ENCODE data around the gene CNBP.

The CNBP gene

GRCh38 chr3:129182390-129183185, 1.1 kb downstream of the CNBP start:
- no peaks in the 10 kb centered on the region for H3F3A ChIP-seq (ENCODE audit: low read depth)
- peaks cover 74% of the 10 kb centered on the region for H3K79me2 ChIP-seq (ENCODE audit: insufficient read depth, low read length)
- peaks cover 4% of the 10 kb centered on the region for H3K27me3 ChIP-seq (ENCODE audit: insufficient read depth, low read length, poor library complexity, severe bottlenecking)
- H3K4me1 ChIP-seq (ENCODE audit: insufficient read depth, low read length, poor library complexity, severe bottlenecking) = peaks cover 38% of the 10 kb centered on the region
- H3K4me3 ChIP-seq (ENCODE audit: low read length, poor library complexity, severe bottlenecking) = peak overlapping the region; percentile 98
- no peak overlapping the region for H2AFZ ChIP-seq (ENCODE audit: low read length)
- peak overlapping the region; percentile 98 for H3K9ac ChIP-seq (ENCODE audit: low read depth, low read length, poor library complexity, severe bottlenecking)
- peaks cover 57% of the 10 kb centered on the region for H4K20me1 ChIP-seq (ENCODE audit: insufficient read depth, low read length, poor library complexity, severe bottlenecking)
- H3K9me2 ChIP-seq (replicated peaks; ENCODE audit: low read depth, low read length) = no peaks in the 10 kb centered on the region
- TF ChIP-seq EZH2phosphoT487 (IDR thresholded peaks at IDR 0.05; ENCODE audit: borderline replicate concordance) = no peak
- no peak for TF ChIP-seq CTCF (conservative IDR thresholded peaks at IDR 0.05; ENCODE audit: low read length)
- peak overlapping the region; percentile 94 for H3K4me2 ChIP-seq (ENCODE audit: low read depth, low read length, poor library complexity, severe bottlenecking)
- H3K9me3 ChIP-seq (ENCODE audit: insufficient read depth, low read depth, low read length) = no peaks in the 10 kb centered on the region
- H3K36me3 ChIP-seq (ENCODE audit: insufficient read depth, low read length) = peaks cover 14% of the 10 kb centered on the region; the same call in 1 of the 2 replicates

GRCh38 chr3:129181819-129182218, 1.9 kb downstream of the CNBP start:
- H3K9me3 ChIP-seq (ENCODE audit: insufficient read depth, low read depth, low read length) = no peaks in the 10 kb centered on the region
- H3K79me2 ChIP-seq (ENCODE audit: insufficient read depth, low read length) = peaks cover 81% of the 10 kb centered on the region
- peaks cover 20% of the 10 kb centered on the region; the same call in 1 of the 2 replicates for H3K36me3 ChIP-seq (ENCODE audit: insufficient read depth, low read length)
- peaks cover 46% of the 10 kb centered on the region for H3K4me1 ChIP-seq (ENCODE audit: insufficient read depth, low read length, poor library complexity, severe bottlenecking)
- peaks cover 4% of the 10 kb centered on the region for H3K27me3 ChIP-seq (ENCODE audit: insufficient read depth, low read length, poor library complexity, severe bottlenecking)
- H4K20me1 ChIP-seq (ENCODE audit: insufficient read depth, low read length, poor library complexity, severe bottlenecking) = peaks cover 64% of the 10 kb centered on the region
- H3K4me2 ChIP-seq (ENCODE audit: low read depth, low read length, poor library complexity, severe bottlenecking) = peak overlapping the region; percentile 94
- H3F3A ChIP-seq (ENCODE audit: low read depth) = no peaks in the 10 kb centered on the region
- peak overlapping the region; percentile 98 for H3K9ac ChIP-seq (ENCODE audit: low read depth, low read length, poor library complexity, severe bottlenecking)
- no peak overlapping the region for H2AFZ ChIP-seq (ENCODE audit: low read length)
- H3K4me3 ChIP-seq (ENCODE audit: low read length, poor library complexity, severe bottlenecking) = peak overlapping the region; percentile 98
- TF ChIP-seq EZH2phosphoT487 (IDR thresholded peaks at IDR 0.05; ENCODE audit: borderline replicate concordance) (no peak), CTCF (conservative IDR thresholded peaks at IDR 0.05; ENCODE audit: low read length) (no peak)
- no peaks in the 10 kb centered on the region for H3K9me2 ChIP-seq (replicated peaks; ENCODE audit: low read depth, low read length)

GRCh38 chr3:129180461-129180860, 3.2 kb downstream of the CNBP start:
- peaks cover 4% of the 10 kb centered on the region for H3K27me3 ChIP-seq (ENCODE audit: insufficient read depth, low read length, poor library complexity, severe bottlenecking)
- peak overlapping the region; percentile 94 for H3K4me2 ChIP-seq (ENCODE audit: low read depth, low read length, poor library complexity, severe bottlenecking)
- H3K4me3 ChIP-seq (ENCODE audit: low read length, poor library complexity, severe bottlenecking) = peak overlapping the region; percentile 98
- peaks cover 78% of the 10 kb centered on the region for H4K20me1 ChIP-seq (ENCODE audit: insufficient read depth, low read length, poor library complexity, severe bottlenecking)
- no peaks in the 10 kb centered on the region for H3K9me2 ChIP-seq (replicated peaks; ENCODE audit: low read depth, low read length)
- peak overlapping the region; percentile 54 for H3K9ac ChIP-seq (ENCODE audit: low read depth, low read length, poor library complexity, severe bottlenecking)
- H2AFZ ChIP-seq (ENCODE audit: low read length) = no peak overlapping the region
- H3K36me3 ChIP-seq (ENCODE audit: insufficient read depth, low read length) = peaks cover 23% of the 10 kb centered on the region; the same call in 1 of the 2 replicates
- no peaks in the 10 kb centered on the region for H3F3A ChIP-seq (ENCODE audit: low read depth)
- TF ChIP-seq EZH2phosphoT487 (IDR thresholded peaks at IDR 0.05; ENCODE audit: borderline replicate concordance) = no peak
- no peak for TF ChIP-seq CTCF (conservative IDR thresholded peaks at IDR 0.05; ENCODE audit: low read length)
- peaks cover 95% of the 10 kb centered on the region for H3K79me2 ChIP-seq (ENCODE audit: insufficient read depth, low read length)
- no peaks in the 10 kb centered on the region for H3K9me3 ChIP-seq (ENCODE audit: insufficient read depth, low read depth, low read length)
- peaks cover 54% of the 10 kb centered on the region for H3K4me1 ChIP-seq (ENCODE audit: insufficient read depth, low read length, poor library complexity, severe bottlenecking)

All from Loucy (cell line).